ENCODE results near the gene HSPG2.
"Not testable (repeated sequence)": the region's sequence is repeated elsewhere in the genome, so short reads cannot be mapped to it uniquely, and the experiment has no call there.

Gene HSPG2

DNA sequence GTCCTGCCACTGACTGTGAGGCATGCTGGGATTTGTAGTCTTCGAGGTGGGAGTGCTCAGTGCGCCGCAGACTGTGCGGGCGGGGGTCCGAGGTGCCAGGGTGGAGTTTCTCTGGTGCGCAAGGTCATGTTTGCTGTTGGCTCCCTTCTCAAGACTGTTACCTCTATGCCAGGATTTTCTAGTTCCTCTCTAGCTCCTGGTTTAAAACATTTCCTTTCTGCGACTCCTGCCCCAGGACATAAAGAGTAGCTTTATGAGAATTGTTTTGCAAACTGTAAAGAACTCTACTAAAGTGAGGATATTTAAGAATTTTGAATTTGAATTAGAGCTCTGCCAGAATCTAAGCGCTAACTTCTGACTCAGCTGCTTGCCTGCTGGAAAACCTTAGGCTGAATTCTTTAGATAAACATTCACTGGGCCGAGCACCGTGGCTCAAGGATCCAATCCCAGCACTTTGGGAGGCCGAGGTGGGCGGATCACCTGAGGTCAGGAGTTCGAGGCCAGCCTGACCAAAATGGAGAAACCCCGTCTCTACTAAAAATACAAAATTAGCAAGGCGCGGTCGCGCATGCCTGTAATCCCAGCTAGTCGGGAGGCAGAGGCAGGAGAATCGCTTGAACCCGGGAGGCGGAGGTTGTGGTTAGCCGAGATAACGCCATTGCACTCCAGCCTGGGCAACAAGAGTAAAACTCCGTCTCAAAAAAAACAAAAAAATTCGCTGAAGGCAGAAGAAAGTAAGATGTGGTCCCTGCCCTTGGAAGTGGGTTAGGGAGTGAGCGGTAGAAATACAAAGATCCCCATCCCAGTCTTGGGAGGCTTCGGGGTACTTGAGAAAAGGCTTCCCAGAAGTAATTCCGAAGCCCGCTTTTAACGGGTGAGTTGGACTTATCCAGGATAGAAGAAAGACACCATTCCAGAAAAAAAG lies 153.2 kb downstream of the HSPG2 start:
- DNase-seq (ENCODE audit: low read depth) = no peak
- H3K4me3 ChIP-seq (ENCODE audit: low read depth, low read length) = peak overlapping the region; percentile 72

DNA sequence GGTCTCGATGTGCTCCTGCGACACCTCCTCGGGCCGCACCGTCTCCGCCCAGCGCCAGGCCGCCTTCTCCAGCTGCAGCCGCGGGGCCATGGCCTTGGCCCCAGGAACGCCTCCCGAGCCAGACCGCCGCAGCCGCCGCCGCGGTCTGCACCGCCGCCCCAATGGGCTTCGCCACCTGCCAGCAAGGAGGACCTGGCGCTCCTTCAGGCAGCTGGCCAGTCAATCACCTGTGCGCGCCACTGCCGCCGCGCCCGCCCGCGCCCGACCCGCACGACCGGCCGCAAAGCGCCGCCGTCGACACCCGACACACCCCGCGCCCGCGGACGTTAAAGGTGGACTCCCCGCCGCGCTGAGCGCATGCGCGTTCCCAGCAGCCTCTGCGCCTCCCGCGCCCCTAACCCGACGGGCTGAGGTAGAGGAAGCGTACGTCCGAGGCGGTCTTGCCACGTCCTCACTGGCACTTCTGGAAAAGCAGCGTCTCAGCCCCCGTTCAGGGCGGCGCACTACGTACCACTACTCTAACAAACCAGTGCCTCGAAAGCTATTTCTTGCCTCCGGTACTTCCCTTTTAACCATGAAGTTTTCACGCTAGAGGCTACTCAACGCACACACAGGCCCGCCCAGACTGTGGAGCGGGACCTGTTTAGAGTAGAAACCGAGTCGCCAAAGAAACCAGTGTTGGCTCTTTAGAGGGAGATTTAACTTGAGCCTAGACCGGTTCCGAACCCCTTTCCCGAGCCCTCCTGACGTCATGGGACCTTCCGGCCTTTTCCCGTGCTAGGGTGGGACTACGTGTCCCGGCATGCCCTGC lies 154.0 kb downstream of the HSPG2 start, which contains the start of gene USP48:
USP48 (minus strand) TSS at position 282 of the 811 bp plus-strand sequence; CDS start at position 90, 192 bp downstream.
- peak; percentile 88 for DNase-seq (ENCODE audit: low read depth)
- peak within 1 kb of the TSS; percentile 72 for H3K4me3 ChIP-seq (ENCODE audit: low read depth, low read length)

DNA sequence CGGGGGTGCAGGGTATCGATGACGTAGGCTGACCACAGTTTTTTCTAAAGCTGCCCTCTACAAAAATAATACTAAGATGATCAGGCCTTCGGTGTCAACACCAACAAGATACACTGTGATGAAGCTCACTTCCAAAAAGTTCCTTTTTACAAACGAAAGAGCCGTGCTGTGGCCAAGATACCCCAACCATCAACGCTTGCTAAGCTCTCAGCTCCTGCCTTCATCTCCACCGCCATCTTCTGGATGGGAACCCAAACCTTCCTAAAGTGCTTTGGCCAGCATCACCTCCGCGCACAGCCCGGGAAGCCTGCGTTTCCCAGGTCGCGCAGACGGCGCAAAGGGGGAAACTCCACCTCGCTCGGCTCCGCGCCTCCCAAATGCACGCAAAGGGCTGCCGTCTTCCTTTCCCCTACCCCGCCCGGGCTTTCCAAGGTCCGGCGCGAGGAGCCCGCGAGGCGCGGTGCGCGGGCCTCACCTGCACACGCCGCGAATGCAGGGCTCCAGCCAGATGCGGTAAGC lies 154.7 kb downstream of the HSPG2 start:
- H3K4me3 ChIP-seq (ENCODE audit: low read depth, low read length) = peak overlapping the region; percentile 72
- DNase-seq (ENCODE audit: low read depth) = no peak

DNA sequence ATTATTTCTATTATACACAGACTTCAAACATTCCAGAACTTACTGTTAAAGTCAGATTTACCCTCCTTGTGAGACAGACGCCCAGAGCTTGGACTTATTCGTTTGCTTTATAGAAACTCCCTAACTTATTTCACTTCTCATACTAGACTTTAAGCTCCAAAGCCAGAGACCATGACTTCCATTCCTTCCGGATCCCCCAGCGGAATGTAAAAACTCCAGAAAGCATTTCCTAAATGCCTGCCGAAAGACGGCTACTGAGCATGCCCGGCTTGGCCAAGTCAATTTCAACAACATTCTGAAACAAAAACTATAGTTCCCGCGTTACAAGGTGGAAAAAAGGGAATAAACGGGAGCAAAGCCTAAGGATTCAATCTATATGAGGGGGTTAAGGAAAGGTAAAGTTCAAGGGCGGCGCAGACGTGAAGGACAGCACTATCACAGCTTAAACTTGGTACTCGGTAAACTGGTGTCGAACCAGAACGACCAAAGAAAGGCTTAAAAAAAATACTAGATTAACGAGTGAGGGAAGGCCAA lies 155.2 kb downstream of the HSPG2 start:
- DNase-seq (ENCODE audit: low read depth) = no peak
- H3K4me3 ChIP-seq (ENCODE audit: low read depth, low read length) = peak overlapping the region; percentile 72

DNA sequence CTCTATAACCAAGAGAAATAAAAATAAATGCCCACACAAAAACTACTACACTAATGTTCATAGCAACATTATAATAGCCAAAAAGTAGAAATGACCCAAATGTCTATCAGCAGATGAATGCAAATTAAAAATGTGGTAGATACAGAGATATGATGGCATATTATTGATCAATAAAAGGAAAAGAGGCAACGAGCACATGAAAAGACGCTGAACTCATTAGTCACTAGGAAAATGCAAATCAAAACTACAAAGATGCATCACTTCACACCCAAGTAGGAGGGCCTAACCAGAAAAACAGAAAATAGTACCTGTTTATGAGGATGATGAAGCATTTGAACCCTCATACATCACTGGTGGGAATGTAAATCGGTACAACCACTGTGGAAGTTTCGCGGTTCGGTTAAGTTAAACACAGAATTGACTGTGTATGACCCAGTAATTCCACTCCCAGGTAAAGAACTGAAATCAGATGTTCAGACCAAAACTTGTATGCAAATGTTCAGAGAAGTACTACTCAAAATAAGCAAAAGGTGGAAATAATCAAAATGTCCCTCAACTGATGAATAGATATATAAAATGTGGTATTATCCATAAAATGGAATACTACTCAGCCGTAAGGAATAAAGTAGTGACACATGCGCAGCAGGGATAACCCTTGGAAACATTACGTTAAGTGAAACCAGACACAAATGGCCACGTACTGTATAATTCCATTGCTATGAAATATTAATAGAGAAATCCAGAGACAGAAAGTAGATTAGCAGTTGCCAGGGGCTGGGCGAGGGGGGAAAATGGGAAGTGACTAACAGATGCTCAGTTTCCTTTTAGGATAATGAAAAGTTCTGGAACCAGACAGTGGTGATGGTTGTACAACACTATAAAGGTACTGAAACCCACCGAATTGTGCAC lies 157.2 kb downstream of the HSPG2 start:
- no peak overlapping the region for H3K4me3 ChIP-seq (ENCODE audit: low read depth, low read length)
- no peak for DNase-seq (ENCODE audit: low read depth)

DNA sequence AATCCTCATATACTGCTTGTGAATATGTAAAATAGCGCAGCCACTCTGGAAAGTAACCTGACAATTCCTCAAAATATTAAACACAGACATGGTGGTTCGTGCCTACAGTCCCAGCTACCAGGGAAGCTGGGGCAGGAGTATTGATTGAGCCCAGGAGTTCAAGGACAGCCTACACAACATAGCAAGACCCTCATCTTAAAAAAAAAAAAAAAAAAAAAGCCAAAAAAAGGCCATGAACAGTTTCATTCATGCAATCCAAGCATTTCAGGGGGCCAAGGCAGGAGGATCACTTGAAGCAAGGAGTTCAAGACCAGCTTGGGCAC lies 158.7 kb downstream of the HSPG2 start:
- no peak for DNase-seq (ENCODE audit: low read depth)

DNA sequence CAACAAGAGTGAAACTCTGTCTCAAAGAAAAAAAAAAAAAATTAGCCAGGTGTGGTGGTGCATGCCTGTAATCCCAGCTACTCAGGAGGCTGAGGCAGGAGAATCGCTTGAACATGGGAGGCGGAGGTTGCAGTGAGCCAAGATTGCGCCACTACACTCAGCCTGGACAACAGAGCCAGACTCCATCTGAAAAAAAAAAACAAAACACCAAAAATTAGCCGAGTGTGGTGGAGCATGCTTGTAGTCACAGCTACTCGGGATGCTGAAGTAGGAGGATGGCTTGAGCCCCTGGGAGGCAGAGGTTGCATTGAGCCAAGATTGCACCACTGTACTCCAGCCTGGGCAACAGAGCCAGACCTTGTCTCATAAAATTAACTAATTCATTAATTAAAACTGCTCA lies 160.2 kb downstream of the HSPG2 start:
- not testable (repeated sequence) for DNase-seq (ENCODE audit: low read depth)

More for the DNA sequence above, 158.7 kb downstream of the HSPG2 start:
- no peak overlapping the region for H3K4me3 ChIP-seq (ENCODE audit: low read depth, low read length)

DNA sequence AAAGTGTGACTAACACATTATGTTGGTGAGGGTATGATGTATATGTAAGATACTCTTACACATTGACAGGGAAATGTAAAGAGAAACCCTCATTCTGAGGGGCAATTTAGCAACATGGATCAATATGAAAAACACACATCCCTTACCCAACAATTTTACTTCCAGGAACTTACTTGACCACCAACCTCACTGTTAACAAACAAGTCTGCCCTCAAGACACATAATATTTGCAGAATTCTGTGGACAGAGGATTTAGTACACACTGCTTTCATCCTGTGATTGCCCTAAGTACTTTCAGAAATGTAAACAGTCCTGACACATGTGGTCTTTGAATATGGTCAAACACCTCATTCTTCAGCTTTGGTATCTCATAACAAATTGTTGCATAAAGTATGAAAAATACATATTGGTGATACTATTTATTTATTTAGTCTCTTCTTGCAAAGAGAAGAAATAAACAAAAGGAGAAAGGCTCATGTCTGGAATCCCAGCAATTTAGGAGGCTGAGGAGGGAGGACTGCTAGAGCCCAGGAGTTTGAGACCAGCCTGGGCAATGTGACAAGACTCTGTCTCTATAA lies 161.0 kb downstream of the HSPG2 start:
- no peak overlapping the region for H3K4me3 ChIP-seq (ENCODE audit: low read depth, low read length)
- DNase-seq (ENCODE audit: low read depth) = no peak

More for the DNA sequence above, 160.2 kb downstream of the HSPG2 start:
- H3K4me3 ChIP-seq (ENCODE audit: low read depth, low read length) = not testable (repeated sequence)

DNA sequence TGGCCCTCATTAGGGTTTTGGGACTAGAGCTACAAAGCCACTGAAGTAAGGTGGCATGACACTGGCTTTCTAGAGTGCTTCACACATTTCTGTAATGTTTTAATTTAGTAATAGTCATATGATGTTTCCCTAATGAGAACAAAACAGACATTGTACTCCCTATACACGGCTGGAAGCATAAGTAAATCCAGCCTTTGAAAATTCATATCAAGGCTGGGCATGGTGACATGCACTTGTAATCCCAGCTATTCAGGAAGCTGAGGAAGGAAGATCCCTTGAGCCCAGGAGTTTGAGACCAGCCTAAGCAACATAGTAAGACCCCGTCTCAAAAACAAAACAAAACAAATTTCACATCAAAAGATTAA lies 161.6 kb downstream of the HSPG2 start:
- H3K4me3 ChIP-seq (ENCODE audit: low read depth, low read length) = no peak overlapping the region
- no peak for DNase-seq (ENCODE audit: low read depth)

DNA sequence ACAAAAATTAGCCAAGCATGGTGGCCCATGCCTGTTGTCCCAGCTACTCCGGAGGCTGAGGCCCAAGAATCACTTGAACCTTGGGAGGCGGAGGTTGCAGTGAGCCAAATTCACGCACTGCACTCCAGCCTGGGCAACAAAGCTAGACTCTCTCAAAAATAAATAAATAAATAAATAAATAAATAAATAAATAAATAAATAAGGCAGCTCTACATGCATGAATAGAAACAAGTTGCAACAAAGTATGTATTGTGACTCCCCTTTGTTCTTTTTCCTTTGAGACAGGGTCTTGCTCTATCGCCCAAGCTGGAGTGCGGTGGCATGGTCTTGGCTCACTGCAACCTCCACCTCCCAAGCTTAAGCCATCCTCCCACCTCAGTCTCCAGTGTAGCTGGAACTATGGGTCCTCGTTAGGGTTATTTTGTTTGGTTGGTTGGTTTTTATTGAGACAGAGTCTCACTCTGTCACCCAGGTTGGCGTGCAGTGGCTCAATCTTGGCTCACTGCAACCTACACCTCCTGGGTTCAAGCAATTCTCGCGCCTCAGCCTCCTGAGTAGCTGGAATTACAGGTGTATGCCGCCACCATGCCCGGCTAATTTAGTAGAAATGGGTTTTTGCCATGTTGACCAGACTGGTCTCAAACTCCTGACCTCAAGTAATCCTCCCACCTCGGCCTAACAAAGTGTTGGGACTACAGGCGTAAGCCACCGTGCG lies 162.1 kb downstream of the HSPG2 start:
- DNase-seq (ENCODE audit: low read depth) = no peak
- H3K4me3 ChIP-seq (ENCODE audit: low read depth, low read length) = no peak overlapping the region

DNA sequence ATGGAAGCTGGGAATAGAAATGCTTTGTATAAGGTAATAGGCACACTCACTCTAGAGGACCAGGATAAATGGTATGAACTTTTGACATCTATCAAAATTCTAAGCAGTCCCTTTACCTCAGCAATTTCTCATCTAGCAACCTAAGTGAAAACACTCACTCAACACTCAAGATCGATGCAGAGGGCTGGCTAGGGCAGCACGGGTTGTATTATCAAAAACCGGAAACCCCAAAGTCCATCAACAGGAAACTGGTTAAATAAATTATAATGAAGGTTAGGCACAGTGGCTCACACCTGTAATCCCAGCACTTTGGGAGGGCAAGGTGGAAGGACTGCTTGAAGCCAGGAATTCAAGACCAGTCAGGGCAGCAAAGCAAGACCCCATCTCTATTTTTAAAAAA lies 163.5 kb downstream of the HSPG2 start:
- no peak for DNase-seq (ENCODE audit: low read depth)
- no peak overlapping the region for H3K4me3 ChIP-seq (ENCODE audit: low read depth, low read length)

Measured in skeletal muscle cell (primary cell).